Measurements from ENCODE around the gene CKM.

Gene CKM

GRCh38 chr19:45354241-45354842 is 31.7 kb upstream of the CKM start:
- in situ Hi-C loops (cut with MboI; ENCODE audit: low sequenced_read_pairs) = no loop called here
- Histone ChIP-seq H3K36me3 (replicated peaks) (peaks cover 83% of the 10 kb centered on the region), H3K9me3 (no peaks in the 10 kb centered on the region), H3K27me3 (ENCODE audit: low read depth) (no peaks in the 10 kb centered on the region), H3K4me3 (no peak overlapping the region), H3K4me1 (no peaks in the 10 kb centered on the region)
- no peak for DNase-seq (ENCODE audit: low spot score in 2 of 2)

- Histone ChIP-seq H3K9me3 (no peaks in the 10 kb centered on the region), H3K36me3 (replicated peaks) (peaks cover 90% of the 10 kb centered on the region), H3K27me3 (ENCODE audit: low read depth) (no peaks in the 10 kb centered on the region), H3K4me1 (no peaks in the 10 kb centered on the region), H3K4me3 (no peak overlapping the region)
- in situ Hi-C loops (cut with MboI; ENCODE audit: low sequenced_read_pairs) = no loop called here
- no peak for DNase-seq (ENCODE audit: low spot score in 2 of 2)
Observed at GRCh38 chr19:45352914-45353796, 30.5 kb upstream of the CKM start.

GRCh38 chr19:45352471-45352870 is 29.8 kb upstream of the CKM start:
- in situ Hi-C loops (cut with MboI; ENCODE audit: low sequenced_read_pairs) = no loop called here
- Histone ChIP-seq H3K9me3 (no peaks in the 10 kb centered on the region), H3K36me3 (replicated peaks) (peaks cover 83% of the 10 kb centered on the region), H3K27me3 (ENCODE audit: low read depth) (no peaks in the 10 kb centered on the region), H3K4me3 (no peak overlapping the region), H3K4me1 (no peaks in the 10 kb centered on the region)
- no peak for DNase-seq (ENCODE audit: low spot score in 2 of 2)

- no peak for DNase-seq (ENCODE audit: low spot score in 2 of 2)
- H3K36me3 ChIP-seq (replicated peaks) = peaks cover 79% of the 10 kb centered on the region
- no peak overlapping the region for H3K4me3 ChIP-seq
- in situ Hi-C loops (cut with MboI; ENCODE audit: low sequenced_read_pairs) = no loop called here
- H3K27me3 ChIP-seq (ENCODE audit: low read depth) = no peaks in the 10 kb centered on the region
- no peaks in the 10 kb centered on the region for H3K4me1 ChIP-seq
- H3K9me3 ChIP-seq = no peaks in the 10 kb centered on the region
Observed at GRCh38 chr19:45352062-45352461, 29.4 kb upstream of the CKM start.

- no peaks in the 10 kb centered on the region for H3K9me3 ChIP-seq
- H3K27me3 ChIP-seq (ENCODE audit: low read depth) = no peaks in the 10 kb centered on the region
- DNase-seq (ENCODE audit: low spot score in 2 of 2) = no peak
- peaks cover 73% of the 10 kb centered on the region for H3K36me3 ChIP-seq (replicated peaks)
- no peak overlapping the region for H3K4me3 ChIP-seq
- in situ Hi-C loops (cut with MboI; ENCODE audit: low sequenced_read_pairs) = no loop called here
- H3K4me1 ChIP-seq = no peaks in the 10 kb centered on the region
Observed at GRCh38 chr19:45351401-45351952, 28.8 kb upstream of the CKM start.

GRCh38 chr19:45350477-45351058 is 27.9 kb upstream of the CKM start:
- in situ Hi-C loops (cut with MboI; ENCODE audit: low sequenced_read_pairs) = no loop called here
- peaks cover 64% of the 10 kb centered on the region for H3K36me3 ChIP-seq (replicated peaks)
- H3K4me1 ChIP-seq = no peaks in the 10 kb centered on the region
- H3K27me3 ChIP-seq (ENCODE audit: low read depth) = no peaks in the 10 kb centered on the region
- no peaks in the 10 kb centered on the region for H3K9me3 ChIP-seq
- H3K4me3 ChIP-seq = no peak overlapping the region
- no peak for DNase-seq (ENCODE audit: low spot score in 2 of 2)

GRCh38 chr19:45349430-45349941 is 26.8 kb upstream of the CKM start:
- H3K27me3 ChIP-seq (ENCODE audit: low read depth) = no peaks in the 10 kb centered on the region
- H3K9me3 ChIP-seq = no peaks in the 10 kb centered on the region
- in situ Hi-C loops (cut with MboI; ENCODE audit: low sequenced_read_pairs) = no loop called here
- no peak overlapping the region for H3K4me3 ChIP-seq
- no peaks in the 10 kb centered on the region for H3K4me1 ChIP-seq
- H3K36me3 ChIP-seq (replicated peaks) = peaks cover 53% of the 10 kb centered on the region
- DNase-seq (ENCODE audit: low spot score in 2 of 2) = no peak

GRCh38 chr19:45349126-45349415 is 26.4 kb upstream of the CKM start:
- no peak overlapping the region for H3K4me3 ChIP-seq
- no peaks in the 10 kb centered on the region for H3K9me3 ChIP-seq
- no peak for DNase-seq (ENCODE audit: low spot score in 2 of 2)
- peaks cover 49% of the 10 kb centered on the region for H3K36me3 ChIP-seq (replicated peaks)
- no peaks in the 10 kb centered on the region for H3K27me3 ChIP-seq (ENCODE audit: low read depth)
- in situ Hi-C loops (cut with MboI; ENCODE audit: low sequenced_read_pairs) = no loop called here
- H3K4me1 ChIP-seq = no peaks in the 10 kb centered on the region

- no peaks in the 10 kb centered on the region for H3K27me3 ChIP-seq (ENCODE audit: low read depth)
- no peak for DNase-seq (ENCODE audit: low spot score in 2 of 2)
- H3K4me1 ChIP-seq = no peaks in the 10 kb centered on the region
- H3K4me3 ChIP-seq = no peak overlapping the region
- H3K9me3 ChIP-seq = no peaks in the 10 kb centered on the region
- in situ Hi-C loops (cut with MboI; ENCODE audit: low sequenced_read_pairs) = no loop called here
- peaks cover 44% of the 10 kb centered on the region for H3K36me3 ChIP-seq (replicated peaks)
Observed at GRCh38 chr19:45348367-45349125, 25.9 kb upstream of the CKM start.

GRCh38 chr19:45347570-45348366 is 25.1 kb upstream of the CKM start:
- Histone ChIP-seq H3K27me3 (ENCODE audit: low read depth) (no peaks in the 10 kb centered on the region), H3K4me3 (no peak overlapping the region), H3K36me3 (replicated peaks) (peaks cover 36% of the 10 kb centered on the region), H3K9me3 (no peaks in the 10 kb centered on the region), H3K4me1 (no peaks in the 10 kb centered on the region)
- in situ Hi-C loops (cut with MboI; ENCODE audit: low sequenced_read_pairs) = no loop called here
- no peak for DNase-seq (ENCODE audit: low spot score in 2 of 2)

- Histone ChIP-seq H3K4me1 (no peaks in the 10 kb centered on the region), H3K27me3 (ENCODE audit: low read depth) (no peaks in the 10 kb centered on the region), H3K9me3 (no peaks in the 10 kb centered on the region), H3K36me3 (replicated peaks) (peaks cover 23% of the 10 kb centered on the region), H3K4me3 (no peak overlapping the region)
- no peak for DNase-seq (ENCODE audit: low spot score in 2 of 2)
- in situ Hi-C loops (cut with MboI; ENCODE audit: low sequenced_read_pairs) = no loop called here
Observed at GRCh38 chr19:45346449-45346848, 23.8 kb upstream of the CKM start.

- no peak overlapping the region for H3K4me3 ChIP-seq
- in situ Hi-C loops (cut with MboI; ENCODE audit: low sequenced_read_pairs) = no loop called here
Observed at GRCh38 chr19:45345506-45345860, 22.8 kb upstream of the CKM start.

More at GRCh38 chr19:45345506-45345860, 22.8 kb upstream of the CKM start:
- Histone ChIP-seq H3K36me3 (replicated peaks) (peaks cover 13% of the 10 kb centered on the region), H3K27me3 (ENCODE audit: low read depth) (no peaks in the 10 kb centered on the region), H3K4me1 (peaks cover 3% of the 10 kb centered on the region; the same call in 1 of the 2 replicates), H3K9me3 (no peaks in the 10 kb centered on the region)
- DNase-seq (ENCODE audit: low spot score in 2 of 2) = no peak
